HG03442 (cell line): ENCODE data around the gene FAHD2B.
"Not testable (repeated sequence)": the region's sequence is repeated elsewhere in the genome, so short reads cannot be mapped to it uniquely, and the experiment has no call there.

Experiments used
- ATAC-seq: cut with Tn5 transposase; IDR thresholded peaks from one replicate; pipeline ENCODE4 v1.9.1; 2021; ENCODE audit warnings: mild to moderate bottlenecking, moderate library complexity; ENCODE audit not compliant: unreplicated experiment

FAHD2B gene

DNA sequence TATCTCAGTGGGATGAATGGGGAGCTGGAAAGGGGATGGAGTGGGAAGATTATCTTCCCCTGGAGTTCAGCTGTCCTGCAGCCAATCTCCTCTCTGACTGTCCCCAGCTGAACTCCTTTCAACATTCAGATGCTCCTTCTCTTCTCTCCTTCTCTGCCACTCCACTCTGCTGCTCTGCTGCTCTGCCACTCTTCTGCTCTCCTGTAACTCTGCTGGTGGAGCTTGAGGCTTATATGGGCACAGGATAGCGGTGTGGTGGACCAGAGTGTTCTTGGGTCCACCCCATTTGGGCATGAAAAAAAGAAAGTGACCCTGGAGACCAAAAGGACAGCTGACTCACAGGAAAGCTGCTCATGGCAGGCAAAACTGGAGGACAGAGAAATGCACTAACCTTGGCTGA, 26.6 kb downstream of the FAHD2B start:
- no peak for ATAC-seq

DNA sequence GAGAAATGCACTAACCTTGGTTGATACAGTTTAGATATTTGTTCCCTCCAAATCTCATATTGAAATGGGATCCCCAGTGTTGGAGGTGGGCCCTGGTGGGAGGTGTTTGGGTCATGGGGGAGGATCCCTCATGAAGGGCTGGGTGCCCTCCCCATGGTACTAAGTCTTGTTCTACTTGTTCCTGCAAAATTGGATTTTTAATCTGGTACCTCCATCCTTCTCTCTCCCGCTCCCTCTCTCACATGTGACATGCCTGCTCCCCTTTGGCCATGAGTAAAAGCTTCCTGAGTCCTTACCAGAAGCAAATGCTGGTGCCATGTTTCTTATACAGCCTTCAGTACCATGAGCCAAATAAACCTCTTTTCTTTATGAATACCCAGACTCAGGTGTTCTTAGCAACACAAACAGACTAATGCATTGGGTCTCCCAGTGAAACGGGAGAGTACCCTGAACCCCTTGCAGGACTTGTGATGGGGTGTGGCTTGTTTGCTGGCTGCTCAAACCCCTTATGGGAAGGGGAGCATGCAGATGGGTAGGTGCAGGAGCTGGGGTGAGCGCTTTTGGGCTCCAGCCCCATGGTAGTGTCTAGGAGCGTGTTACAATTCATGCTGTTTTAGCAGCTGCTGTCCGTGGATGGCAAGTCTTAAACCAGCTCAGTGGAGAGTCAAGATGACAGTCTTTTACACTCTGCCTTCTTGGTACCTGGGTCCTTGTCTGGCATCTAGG, 27.2 kb downstream of the FAHD2B start:
- no peak for ATAC-seq

DNA sequence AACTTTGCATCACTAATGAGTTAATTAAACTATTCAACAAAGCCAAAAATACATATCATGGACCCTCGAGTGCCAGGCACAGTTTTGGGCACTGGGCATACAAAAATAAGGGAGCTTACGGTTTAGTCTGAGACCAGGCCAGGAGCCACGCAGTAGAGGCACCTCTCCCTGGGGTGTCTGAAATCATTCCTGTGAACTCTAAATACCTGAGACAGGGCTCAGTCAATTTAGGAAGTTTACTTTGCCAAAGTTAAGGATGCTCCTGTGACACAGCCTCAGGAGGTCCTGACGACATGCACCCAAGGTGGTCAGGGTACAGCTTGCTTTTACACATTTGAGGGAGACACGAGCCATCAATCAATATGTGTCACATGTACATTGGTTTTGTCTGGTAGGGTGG, 28.7 kb downstream of the FAHD2B start:
- ATAC-seq = not testable (repeated sequence)

DNA sequence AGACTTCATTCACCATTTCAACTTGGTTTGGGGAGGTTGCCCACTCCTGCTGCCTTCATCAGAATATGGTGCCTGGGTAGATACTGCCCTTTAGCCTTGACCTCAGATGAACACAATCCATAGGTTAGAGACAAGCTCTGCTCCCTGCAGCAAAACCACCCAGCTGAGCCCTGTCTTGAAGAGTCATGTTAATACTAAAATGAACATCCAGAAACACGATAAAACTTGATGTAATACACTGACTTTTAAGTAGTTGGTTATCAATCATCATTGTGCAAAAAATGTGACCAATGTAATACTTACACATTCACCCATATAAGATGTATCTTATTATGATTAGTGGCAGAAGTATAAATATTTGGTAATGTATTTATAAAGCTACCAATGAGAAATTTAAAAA, 32.7 kb downstream of the FAHD2B start:
- ATAC-seq = not testable (repeated sequence)

DNA sequence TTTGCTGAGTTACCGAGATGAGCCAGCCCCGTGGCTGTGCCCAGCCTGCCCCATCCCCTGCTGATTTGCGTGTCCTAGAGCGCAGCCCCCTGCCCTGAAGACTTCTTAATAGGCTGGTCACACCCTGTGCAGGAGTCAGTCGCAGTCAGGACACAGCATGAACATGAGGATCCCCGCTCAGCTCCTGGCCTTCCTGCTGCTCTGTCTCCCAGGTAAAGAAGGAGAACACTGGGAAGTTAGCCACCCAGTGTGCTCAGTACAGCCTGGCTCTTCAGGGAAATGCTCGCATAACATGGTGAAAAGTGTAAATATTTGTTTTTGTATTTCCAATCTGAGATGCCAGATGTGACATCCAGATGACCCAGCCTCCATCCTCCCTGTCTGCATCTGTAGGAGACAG, 34.9 kb downstream of the FAHD2B start:
- not testable (repeated sequence) for ATAC-seq

DNA sequence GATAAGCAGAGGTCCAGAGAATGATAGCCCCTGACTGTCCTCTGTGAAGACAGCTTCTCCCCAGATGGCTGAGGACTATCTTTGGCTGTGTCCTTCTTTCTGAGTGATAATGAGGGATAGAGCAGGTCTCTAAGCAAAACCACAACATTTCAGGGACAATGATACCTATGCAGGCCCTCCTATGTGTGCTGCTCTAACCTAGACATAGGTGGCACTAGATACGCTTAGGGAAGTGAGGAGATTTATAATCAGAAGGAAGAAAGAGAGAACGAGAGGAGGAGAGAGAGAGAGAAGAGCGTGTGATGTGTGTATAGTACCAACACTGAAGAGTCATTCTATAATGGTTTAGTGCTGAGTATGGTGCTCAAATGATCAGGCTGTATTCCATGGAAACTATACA, 38.5 kb downstream of the FAHD2B start:
- ATAC-seq = not testable (repeated sequence)

DNA sequence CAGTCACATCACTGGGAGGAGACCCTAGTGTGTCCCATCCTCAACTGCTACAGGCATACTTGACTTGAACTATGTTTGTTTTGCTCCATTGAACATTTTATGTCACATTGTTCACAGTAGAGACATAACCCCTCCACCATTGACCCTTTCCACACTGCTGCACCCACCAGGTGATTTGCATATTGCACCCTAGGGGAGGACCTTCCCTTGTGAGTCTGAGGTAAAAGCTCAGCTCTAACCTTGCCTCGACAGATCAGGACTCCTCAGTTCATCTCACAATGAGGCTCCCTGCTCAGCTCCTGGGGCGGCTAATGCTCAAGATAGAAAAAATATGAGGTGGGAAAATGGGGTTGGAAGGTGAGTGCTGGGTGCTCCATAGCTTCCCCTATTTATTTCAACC, 44.6 kb downstream of the FAHD2B start:
- not testable (repeated sequence) for ATAC-seq

DNA sequence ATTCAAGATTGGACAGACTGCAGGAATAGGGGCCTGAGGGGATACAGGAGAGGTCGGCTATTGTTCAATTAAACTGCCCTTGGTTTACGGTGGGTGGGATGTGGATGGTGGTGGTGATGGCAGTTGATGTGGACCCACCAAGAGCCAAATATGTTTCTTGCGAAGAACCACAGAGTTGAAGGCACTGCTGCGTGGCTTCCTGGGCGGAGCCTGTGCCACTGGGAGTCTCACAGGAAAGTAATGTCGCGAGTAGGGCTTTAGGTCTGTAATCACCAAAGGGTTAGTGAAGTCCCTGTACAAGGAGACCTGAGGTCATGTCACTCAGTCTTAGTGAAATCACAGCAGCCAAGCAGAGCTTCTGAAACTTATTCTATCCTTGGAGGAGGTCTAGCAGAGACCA, 46.2 kb downstream of the FAHD2B start:
- ATAC-seq = not testable (repeated sequence)

DNA sequence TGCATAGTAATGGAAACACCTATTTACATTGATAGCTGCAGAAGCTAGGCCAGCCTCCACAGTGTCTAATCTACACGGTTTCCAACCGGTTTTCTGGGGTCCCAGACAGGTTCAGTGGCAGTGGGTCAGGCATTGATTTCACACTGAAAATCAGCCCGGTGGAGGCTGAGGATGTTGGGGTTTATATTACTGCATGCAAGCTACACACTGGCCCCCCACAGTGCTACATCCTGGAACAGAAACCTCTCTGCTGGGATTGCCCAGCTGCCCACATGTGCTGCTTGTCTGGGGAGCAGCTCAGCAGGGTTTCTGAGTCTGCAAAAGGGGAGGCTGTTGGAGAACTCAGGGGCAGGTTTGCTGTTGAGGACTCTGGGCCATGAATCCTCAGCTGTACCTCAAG, 48.0 kb downstream of the FAHD2B start:
- ATAC-seq = not testable (repeated sequence)

DNA sequence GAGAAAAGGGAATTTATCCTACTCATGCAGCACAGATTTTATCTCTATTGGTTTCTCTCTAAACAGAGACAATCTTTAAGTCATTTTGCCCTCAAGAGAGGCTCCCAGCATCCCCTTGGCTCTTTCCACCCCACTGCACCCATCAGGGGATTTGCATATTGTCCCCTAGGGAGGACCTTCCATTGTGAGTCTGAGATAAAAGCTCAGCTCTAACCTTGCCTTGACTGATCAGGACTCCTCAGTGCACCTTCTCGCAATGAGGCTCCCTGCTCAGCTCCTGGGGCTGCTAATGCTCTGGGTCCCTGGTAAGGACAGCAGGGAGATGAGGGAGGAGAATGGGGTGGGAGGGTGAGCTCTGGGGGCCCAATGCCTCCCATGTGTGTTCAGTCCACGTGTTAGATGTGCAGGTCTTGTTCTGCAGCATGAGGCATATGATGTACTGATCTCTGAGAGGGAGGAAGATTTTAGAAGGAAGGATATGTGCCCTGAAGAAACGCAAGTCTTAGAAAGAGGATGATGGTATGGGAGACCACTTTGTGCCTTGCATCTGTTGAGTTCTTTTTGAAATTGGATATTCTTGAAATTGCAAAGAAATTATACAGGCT, 48.7 kb downstream of the FAHD2B start:
- ATAC-seq = not testable (repeated sequence)
